GM19193 (cell line): ENCODE results near the gene CDR2L.

ENCODE experiments used
- POLR2A ChIP-seq: IDR thresholded peaks from 4 replicates; pipeline ENCODE4 v1.6.1; 2011; ENCODE audit not compliant: insufficient read depth, insufficient read length; ENCODE audit errors: extremely low read depth

Gene CDR2L

DNA sequence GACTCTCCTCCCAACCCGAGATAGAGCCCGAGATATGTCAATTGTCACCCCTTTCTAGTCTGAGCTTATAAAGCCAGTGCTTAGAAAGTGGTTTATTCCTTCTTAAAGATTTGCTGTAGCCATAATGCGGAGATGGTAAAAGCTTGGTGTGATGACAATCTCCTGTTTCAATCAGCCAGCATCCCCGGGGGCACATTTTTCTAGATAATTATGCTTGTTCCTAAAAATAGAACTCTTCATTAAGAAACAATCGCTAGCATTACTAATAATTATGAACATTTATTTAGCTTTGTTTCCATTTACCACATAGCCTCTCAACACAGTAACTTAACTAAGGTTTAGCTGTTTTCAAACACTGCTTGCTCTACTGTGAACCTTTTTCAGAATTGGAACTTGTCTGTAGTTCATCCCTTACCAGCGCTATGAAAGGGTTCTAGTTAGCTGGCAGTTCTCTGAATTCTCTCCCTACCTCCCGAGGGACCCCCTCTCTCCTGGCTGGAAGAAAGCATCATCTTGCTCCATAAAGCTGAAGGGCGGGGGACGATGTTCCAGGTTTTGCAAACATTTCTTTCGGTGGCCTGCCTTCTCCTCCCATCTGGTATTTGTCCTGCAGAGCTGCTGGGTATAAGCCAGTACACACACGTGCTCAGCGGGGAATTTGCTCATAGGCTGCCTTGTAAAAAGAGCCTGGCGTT, 24.1 kb downstream of the CDR2L start:
- TF ChIP-seq POLR2A, result no peak

DNA sequence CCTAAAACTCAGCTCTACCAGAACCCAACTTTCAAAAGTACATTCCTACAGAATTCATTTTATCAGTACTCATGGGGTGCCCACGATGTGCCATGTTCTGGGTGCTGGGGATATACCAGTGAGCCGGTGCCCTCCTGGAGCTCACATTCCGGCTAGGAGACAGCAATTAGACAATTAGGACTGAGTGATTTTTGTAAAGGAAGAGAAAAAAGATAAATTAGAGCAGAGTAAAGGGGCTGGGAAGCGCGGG, 24.6 kb downstream of the CDR2L start:
- TF ChIP-seq POLR2A, result no peak

DNA sequence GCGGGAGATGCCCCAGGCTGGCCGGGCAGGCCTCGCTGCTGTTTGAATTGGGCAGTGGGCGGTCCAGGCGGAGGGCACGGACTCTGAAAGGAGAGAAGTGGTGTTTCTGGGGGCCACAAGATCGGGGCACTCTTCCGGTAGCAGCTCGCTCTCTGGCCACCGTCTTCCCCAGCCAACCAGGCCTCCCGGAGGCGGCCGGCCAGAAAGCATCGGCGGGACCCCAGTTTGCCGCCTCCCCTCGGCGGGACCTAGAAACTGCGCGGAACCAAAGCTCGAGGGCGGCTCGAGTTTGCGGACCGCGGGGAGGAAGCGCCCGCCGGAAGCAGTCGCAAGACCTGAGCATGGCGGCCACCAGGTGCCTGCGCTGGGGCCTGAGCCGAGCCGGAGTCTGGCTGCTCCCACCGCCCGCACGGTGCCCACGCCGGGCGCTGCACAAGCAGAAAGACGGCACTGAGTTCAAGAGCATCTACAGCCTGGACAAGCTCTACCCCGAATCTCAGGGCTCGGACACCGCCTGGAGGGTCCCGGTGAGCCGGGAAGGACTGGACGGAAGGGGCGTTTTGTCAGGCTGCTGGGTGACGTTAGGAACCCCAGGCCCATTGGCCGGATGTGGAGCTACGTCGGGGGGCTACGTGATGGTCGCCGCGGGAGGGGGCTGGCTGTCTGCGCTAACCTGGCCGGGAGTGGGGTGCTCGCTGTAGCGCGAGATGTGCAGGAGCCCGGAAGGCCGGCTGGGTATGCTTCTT, 25.1 kb downstream of the CDR2L start, which contains the start of gene MRPL58:
Gene MRPL58 (plus strand): TSS at position 325 of the 746 bp plus-strand sequence. CDS start 17 bp downstream, at position 342.
- peak; percentile 88 for TF ChIP-seq POLR2A

DNA sequence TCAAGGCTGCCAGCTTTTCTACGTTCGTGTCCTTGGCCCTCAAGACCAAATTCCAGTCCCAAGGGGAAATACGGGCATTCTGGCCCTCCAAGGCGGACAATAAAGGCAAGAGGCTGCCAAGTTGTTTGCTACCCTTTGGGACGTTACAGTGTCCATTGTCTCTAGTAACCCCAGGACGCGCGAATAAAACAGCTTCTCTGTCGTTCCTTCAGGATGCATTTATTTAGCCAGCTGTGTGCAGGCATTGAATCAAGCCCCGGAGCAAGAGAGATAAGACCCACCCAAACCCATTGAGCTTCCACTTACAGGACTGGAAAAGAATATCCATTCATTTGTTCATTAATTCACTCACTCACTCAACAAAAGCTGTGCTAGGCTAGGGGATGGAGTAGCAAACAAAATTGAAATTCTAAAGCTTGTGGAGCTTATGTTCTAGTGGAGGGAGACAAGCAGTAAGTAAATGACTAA, 25.7 kb downstream of the CDR2L start:
- TF ChIP-seq POLR2A, result no peak

DNA sequence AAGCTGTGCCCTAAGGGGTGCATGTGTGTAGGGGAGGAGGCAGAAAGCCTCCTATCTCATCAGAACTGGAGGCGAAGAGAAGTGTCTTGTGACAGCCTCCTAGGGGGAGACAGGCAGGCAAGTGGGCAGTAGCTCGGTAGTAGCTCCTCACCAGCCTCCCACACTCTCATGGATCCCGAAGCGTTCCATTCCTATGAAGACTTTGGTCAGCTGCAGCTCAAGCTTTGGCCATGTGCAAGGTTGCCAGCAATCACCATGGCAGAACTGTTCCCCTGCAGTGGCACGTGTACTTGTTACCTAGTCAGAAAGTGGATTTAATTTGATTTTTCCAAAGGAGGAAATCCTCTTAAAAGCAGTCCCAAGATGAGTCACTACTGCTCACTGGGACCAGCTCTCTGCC, 31.7 kb downstream of the CDR2L start:
- TF ChIP-seq POLR2A, result no peak

DNA sequence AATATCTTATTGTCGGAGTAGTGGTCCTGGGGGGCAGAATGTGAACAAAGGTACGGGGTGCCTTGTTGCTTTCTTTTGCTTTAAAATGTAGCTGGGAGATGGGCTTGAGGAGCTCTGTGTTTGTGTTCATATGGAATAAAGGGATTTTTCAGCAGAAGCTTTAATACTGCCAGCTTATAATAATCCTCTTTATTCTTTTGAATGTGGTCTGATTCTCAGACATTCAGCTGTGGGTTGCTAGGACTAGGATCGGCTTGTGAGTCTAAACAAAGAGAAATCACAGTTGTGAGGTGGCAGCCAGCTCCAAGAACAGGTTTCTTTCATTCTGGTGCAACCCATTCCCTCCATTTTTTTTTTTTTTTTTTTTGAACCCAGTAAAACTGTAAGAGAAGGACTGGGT, 32.3 kb downstream of the CDR2L start:
- TF ChIP-seq POLR2A, result no peak

DNA sequence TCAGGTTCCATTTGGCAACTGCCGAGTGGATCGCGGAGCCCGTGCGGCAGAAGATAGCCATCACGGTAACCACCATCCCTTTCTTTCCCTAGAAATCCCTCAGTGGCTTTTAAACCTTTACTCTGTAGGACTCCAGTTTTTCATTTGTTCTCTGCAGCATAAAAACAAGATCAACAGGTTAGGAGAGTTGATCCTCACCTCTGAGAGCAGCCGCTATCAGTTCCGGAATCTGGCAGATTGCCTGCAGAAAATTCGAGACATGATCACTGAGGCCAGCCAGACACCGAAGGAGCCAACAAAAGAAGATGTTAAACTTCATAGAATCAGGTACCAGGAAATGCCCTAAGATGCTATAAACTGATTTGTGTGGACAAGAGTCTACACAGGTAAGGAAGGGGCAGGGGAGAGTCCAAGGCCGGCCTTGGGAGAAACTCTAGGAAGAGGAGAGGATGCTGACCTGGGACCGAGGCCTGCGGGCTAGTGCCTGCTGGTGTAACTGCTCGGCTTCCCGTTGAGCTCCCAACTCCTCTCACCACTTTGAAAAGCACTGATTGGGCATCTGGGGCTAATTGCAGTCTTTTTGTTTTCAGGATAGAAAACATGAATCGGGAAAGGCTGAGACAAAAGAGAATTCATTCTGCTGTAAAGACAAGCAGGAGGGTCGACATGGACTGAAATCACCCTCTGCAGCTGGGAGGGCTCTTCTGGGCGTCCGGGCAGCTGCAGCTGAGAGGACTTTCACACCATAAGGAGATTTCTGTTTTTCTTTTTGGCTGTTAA, 33.1 kb downstream of the CDR2L start:
- no peak for TF ChIP-seq POLR2A

DNA sequence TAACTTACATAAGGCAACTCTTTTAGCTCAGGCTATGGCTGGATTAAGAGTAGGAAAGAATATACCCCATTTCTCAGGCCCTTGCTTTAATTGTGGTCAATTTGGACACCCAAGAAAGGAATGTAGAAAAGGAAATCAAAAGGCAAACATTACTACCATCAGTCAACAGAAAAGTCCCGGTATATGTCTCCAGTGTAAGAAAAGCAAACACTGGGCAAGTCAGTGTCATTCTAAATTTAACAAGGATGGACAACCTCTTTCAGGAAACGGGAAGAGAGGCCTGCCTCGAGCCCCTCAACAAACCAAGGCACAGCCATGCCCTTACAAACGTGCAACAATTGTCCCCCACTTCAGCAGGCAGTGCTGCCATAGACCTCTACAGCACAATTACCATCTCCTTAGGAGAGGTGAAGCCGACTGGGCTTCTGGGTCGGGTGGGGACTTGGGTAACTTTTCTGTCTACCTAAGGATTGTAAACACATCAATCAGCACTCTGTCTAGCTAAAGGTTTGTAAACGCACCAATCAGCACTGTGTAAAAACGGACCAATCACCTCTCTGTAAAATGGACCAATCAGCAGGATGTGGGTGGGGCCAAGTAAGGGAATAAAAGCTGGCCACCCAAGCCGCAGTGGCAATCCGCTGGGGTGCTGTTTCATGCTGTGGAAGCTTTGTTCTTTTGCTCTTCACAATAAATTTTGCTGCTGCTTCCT, 37.4 kb downstream of the CDR2L start:
- TF ChIP-seq POLR2A, result no peak

DNA sequence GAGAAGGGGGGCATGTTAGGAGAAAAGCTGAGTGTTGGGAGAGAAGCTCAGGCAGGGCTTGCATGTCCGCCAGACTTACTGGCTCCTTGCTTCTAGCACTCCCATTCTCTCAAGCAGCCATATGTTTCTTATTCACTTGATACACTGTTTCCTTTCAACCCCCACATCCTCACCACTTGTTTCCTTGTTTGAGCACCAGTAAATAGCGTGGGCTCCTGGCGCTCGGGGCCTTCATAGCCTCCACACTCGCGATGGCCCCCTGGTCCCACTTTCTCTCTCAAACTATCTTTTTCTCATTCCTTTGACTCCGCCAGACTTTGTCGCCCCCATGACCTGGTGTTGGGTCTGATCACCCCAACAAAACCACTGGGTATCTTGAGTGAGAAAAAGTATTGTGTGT, 42.7 kb downstream of the CDR2L start:
- TF ChIP-seq POLR2A, result no peak

DNA sequence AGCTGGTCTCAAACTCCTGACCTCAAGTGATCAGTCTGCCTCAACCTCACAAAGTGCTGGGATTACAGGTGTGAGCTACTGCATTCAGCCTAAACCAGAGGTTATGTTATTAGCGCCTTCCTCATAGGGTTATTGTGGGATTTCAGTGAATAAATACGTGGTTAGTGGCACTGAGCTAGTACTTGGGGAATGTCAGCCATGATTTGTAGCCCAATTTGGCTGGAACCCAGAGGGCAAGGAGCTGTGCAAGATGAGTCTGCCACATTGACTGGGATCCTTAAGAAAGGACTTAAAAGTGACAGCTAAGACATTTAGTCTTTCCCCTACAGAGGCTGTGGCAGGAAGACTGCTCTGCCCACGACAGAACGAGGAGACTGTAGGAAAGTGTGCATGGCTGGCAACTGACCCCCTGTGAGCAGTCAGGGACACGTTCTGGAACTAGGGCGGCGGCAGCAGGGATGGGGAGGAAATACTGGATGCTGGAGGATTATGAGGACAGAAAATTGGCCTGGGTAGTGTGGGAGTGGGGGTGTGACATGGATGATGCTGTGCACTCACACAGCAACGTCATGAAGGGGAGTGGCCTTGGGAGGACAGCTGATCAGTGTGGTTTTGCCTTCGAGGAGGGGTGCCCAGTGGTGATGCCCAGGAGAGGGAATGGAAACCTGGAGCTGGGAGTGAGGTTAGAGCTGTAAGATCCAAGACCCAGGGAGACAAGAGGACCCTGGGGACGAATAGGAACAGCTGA, 44.7 kb downstream of the CDR2L start:
- no peak for TF ChIP-seq POLR2A

DNA sequence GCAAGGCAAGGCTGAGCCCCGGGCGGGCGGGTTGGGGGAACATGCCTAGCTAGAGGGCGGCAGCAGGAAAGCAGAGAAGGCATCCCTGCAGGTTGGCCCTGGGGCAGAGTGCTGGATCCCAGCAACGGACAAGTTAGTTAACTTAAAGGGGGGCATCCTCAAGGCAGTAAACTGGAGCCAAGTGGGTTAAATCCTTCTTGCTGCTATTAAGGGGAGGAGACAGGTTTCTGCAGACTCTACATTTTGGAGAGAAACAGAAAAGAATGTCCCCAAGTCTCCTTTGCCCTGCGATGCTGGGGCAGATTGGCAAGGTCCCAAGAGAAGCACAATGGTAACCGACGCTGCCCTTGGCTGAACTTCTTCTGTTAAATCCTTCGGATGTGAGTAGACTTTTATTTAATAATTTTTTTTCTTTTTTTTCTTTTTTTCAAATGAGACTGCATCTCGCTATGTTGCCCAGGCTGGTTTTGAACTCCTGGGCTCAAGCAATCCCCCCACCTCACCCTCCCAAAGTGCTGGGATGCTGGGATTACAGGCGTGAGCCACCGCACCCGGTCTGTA, 45.4 kb downstream of the CDR2L start:
- TF ChIP-seq POLR2A, result no peak

DNA sequence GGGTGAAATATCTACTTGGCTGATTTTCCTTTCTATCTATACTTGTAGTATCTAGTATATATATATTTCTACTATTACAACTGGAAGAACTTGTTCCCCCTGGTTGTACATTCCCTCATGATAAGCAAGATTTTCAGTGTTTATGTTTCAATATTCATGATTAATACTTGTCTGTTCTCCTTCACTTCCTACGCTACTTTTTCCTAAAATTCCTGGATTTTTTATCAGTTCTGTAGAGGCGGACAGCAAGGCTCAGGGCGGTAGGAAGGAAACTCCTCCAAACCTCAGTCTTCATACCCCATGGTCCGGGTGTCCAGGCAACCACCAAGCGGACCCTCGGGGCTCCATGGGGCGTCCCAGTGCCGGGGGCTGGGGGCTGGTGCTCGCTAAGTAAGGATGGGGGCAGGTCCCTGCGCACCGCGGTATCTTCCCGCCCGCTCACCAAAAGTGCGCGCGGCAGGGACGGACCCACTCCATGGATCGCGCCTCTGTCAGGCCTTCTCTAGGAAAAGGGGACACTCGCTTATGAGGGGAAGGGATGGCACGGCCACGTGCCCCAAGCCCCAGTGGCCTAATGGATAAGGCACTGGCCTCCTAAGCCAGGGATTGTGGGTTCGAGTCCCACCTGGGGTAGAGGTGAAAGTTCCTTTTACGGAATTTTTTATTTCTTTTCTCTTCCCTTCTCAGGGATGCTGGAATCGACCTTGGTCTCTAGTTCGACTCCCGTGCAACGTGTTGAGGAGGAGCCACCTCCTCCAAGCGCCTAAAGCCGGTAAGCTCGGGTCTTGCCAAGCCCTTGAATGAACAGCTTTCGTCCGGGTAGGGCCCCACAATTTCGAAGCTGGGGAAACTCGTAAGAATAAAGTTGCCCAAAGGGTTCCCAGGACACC, 46.2 kb downstream of the CDR2L start:
- TF ChIP-seq POLR2A, result no peak
